ENCODE data around the gene TEX44.

GRCh38 chr2:231554748-231555545, 37.7 kb upstream of the TEX44 start:
- TF ChIP-seq POLR2A (IDR thresholded peaks at IDR 0.05) (peak in 1 of 2 donors; percentile 14), CTCF (IDR thresholded peaks at IDR 0.05) (no peak)
